ENCODE data around the gene PTH.

PTH gene

DNA sequence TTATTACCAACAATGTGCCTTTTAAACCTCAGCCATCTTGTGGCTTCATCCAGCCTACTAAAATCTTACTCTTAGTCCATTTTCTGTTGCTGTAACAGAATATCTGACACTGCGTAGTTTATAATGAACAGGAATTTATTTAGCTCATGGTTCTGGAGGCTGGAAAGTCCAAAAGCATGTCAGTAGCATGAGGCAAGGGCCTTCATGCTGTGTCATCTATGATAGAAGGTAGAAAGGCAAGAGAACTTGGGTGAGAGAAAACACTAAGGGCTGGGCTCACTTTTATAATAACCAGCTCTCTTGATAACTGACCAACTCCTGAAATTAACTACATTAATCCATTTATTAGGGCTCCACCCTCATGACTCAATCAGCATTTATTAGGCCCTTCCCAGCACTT, 46.3 kb downstream of the PTH start:
- no peak for DNase-seq (ENCODE audit: low read depth)

DNA sequence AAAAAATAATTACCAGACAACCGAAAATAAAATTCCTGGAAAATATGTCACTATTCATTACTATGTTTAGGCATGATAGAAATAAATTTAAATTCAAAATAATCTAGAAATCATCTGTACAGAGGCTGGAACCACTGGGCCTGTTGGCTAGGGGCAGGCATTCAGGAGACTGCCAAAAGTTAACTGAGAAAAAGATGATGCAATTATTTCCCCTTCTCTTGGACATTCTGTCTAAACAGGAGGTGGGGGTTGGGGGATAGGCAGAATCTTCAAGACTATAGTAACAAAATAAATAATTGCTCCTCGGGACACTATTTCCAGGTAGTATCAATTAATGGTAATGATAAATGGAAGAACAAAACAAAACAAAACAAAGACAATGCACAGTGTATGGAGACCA, 46.9 kb downstream of the PTH start:
- no peak for DNase-seq (ENCODE audit: low read depth)

DNA sequence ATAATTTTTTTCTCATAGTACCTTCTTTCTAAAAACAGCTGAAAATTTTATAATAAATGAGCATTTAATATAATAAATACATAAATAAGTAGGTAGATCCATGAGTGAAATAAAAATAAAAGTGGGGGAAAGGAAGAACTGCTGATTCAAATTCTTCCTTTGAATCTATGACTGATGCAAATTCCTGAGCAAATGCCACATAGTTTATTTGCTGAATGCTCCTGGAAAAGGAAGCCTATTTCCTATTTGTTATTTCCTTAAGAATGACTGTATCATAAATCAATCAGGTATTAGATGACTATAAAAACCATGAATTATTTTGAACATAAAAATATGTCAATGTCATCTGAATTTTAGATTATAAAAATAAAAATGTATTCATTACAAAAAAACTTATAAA, 49.4 kb downstream of the PTH start:
- DNase-seq (ENCODE audit: low read depth) = no peak

- no peak for DNase-seq (ENCODE audit: low read depth)
Observed at GRCh38 chr11:13445588-13445987, 50.2 kb downstream of the PTH start.

Measured in activated T-cell treated with anti-CD3 and anti-CD28 coated beads for 48 hours (primary cell).